OCI-M2 (cell line): ENCODE data around the gene CCDC88B.

Source experiments
- DNase-seq: peaks from one replicate; lab custom pipeline; 2025; ENCODE audit not compliant: unreplicated experiment; lab: John Stamatoyannopoulos, UW

Gene CCDC88B

GRCh38 chr11:64358907-64359711 lies 19.1 kb downstream of the CCDC88B start, which contains the start of gene RPS6KA4:
TSS of gene RPS6KA4 (plus strand) at chr11:64359162. CDS start at chr11:64359236, 74 bp downstream.
- no peak for DNase-seq

DNA sequence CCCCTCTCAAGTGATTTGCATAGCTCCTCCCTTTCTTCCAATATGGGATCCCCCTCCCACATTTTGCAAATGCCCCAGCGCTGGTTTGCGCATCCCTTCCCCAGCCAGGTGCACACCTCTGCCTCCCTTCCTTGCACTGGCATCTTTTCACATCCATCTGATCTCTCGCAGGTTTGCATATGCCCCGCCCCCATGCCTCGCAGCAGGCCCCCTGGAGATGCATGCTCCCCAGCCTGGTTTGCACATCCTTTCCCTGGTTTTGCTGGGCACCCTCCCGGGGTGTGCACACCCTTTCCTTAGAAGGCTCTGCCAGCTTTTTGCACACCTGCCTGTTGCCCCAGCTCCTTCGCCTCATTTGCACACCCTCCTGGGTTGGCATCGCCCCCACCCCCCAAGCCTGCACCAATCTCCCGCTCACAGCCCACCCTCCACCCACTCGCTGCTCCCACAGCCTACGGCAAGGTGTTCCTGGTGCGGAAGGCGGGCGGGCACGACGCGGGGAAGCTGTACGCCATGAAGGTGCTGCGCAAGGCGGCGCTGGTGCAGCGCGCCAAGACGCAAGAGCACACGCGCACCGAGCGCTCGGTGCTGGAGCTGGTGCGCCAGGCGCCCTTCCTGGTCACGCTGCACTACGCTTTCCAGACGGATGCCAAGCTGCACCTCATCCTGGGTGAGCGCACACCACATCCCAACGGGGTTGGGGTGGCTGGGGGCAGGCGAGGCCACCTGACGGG lies 19.9 kb downstream of the CCDC88B start:
- DNase-seq = no peak

- DNase-seq = no peak
Observed at GRCh38 chr11:64360448-64360921, 20.5 kb downstream of the CCDC88B start.

GRCh38 chr11:64361659-64362058 lies 21.7 kb downstream of the CCDC88B start:
- no peak for DNase-seq

- DNase-seq = no peak
Observed at GRCh38 chr11:64362339-64362738, 22.3 kb downstream of the CCDC88B start.

- no peak for DNase-seq
Observed at GRCh38 chr11:64364435-64364834, 24.4 kb downstream of the CCDC88B start.

GRCh38 chr11:64364911-64365310 lies 24.9 kb downstream of the CCDC88B start:
- DNase-seq = no peak

DNA sequence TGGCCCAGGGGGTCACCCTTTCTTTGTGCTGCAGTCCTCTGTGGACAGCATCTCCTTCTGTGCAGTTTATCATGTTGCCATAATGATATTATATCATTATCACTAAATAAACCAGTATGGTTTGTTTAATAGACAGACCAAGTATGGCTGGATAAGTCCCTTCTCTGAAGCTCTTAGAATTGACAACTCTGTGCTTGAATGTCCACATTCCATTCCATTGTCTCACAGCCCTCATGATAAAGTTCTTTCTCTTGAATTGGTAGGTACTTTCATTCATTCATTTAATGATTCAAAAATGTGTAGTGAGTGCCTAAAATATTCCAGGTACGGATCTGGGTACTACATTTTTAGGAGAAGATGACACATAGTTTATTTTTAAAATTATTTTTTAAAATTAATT lies 26.7 kb downstream of the CCDC88B start:
- DNase-seq = no peak

DNA sequence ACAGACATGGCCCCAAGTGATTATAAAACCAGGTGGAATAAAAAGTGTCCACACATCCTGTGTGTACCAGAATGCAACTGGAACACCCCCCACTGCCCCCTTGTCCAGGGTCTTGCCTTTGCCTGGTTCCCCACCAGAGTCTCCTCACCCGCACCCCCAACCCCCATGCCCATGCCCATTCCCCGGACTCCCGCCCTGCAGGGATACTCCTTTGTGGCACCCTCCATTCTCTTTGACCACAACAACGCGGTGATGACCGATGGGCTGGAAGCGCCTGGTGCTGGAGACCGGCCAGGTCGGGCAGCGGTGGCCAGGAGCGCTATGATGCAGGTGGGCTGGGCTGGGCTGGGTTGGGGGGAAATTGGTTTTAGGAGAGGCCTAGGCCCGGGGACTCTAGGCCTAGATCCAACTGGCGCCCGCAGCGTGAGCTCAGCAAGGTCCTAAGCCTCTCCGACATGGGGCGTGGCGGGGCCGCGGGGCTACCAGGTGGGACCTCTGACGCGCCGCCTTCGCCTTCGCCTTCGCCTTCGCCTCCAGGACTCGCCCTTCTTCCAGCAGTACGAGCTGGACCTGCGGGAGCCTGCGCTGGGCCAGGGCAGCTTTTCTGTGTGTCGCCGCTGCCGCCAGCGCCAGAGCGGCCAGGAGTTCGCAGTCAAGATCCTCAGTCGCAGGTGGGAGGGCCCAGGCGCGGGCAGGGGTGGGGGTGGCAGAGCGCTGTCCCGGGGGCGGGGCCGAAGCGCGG lies 28.1 kb downstream of the CCDC88B start:
- DNase-seq = no peak

GRCh38 chr11:64368673-64369074 lies 28.7 kb downstream of the CCDC88B start:
- DNase-seq = no peak

DNA sequence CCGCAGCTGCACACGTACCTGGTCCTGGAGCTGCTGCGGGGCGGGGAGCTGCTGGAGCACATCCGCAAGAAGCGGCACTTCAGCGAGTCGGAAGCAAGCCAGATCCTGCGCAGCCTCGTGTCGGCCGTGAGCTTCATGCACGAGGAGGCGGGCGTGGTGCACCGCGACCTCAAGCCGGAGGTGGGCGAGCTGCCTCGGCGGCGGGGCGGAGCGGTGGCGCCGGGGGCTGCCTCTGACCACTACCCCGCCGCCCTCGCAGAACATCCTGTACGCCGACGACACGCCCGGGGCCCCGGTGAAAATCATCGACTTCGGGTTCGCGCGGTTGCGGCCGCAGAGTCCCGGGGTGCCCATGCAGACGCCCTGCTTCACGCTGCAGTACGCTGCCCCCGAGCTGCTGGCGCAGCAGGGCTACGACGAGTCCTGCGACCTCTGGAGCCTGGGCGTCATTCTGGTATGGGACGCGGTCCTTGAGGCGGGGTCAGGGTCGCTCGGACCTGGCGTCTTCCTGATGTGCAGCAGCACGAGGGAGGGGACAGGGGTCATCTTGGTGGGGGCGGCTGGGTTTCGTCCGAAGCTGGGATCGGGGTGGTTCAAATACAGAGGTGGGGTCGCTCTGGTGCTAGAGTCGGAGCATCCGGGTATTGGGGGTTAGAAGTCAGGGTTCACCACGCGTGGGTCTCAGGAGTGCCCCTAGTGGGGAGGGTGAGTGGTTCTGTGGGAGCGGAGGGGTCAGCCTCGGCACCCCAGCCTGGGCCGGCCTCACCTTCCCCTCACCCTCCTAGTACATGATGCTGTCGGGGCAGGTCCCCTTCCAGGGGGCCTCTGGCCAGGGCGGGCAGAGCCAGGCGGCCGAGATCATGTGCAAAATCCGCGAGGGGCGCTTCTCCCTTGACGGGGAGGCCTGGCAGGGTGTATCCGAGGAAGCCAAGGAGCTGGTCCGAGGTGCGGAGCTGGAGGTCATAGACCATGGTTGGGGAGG lies 29.7 kb downstream of the CCDC88B start:
- DNase-seq = no peak

- DNase-seq = no peak
Observed at GRCh38 chr11:64371201-64371600, 31.2 kb downstream of the CCDC88B start.

- DNase-seq = no peak
Observed at GRCh38 chr11:64372021-64372420, 32.0 kb downstream of the CCDC88B start.

DNA sequence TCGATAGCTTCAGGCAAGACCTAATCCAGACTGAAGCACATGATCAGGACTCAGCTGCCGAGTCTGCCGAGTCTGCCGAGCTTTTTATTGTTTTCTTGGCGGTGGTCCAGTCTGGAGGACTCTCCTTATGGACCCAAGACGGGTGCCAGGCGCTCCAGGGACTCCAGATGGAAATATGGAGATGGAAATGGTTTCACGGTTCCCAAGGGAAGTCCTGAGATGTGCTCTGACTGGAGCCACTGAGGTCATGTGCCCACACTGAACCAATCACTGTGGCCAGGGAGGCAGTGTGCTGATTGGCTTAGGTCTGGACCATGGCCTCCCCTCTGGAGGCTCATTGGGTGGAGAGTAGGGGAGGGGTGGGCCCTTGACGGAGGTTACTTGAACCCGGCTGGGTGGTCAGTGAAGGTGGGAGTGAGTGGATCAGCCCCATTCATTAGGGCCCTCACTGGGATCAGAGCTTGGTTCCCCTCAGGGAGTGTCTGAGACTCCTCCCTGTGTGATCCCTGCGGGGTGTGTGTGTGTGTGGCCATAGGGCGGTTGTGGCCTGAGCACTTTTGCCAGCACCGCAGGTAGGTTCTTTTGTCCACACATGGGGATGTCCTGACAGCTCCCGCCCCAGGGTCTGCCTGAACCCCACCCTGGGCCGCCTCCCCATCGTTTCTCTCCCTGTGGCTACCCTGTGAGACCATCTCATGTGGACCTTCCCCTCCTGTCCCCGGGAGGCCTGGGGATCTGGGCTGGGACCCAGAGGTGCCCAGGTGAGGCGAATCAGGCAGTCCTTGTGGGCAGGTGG lies 33.0 kb downstream of the CCDC88B start:
- peak; percentile 75 for DNase-seq

DNA sequence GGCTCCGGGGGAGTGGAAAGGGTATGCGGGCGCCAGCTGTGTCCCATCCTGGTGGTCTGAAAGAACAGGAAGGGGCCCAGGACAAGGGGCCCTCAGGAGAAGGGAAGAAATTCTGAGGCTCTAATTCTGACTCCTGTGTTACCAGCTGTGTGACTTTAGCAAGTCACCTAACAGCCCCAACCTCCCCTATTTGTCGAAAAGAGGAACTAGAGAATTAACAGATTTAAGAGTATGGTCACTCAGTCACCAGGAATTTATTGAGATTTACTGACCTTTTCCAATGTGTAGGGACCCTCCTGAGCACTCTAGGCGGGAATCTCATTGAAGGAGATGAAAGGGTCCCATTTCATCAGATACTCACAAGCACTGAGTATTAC lies 33.6 kb downstream of the CCDC88B start:
- no peak for DNase-seq

DNA sequence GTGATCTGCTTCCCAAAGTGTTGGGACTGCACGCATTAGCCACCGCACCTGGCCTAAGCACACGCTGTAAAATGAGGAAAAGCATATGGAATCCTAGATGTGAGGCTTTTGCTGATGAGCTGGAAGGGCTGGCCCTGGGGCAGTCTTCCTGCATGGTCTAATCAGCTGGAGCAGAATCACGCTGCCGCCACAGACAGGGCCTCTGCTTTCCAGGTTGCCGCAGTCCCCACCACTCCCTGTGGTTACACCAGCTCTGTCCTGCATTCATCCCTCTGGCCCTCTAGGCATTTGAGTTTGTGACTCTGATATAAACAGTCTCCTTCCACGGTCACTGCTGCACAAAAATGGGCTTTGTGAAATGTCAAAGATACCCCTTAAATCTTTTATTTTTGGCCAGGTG lies 36.1 kb downstream of the CCDC88B start:
- no peak for DNase-seq

GRCh38 chr11:64378335-64378880 lies 38.4 kb downstream of the CCDC88B start:
- no peak for DNase-seq

DNA sequence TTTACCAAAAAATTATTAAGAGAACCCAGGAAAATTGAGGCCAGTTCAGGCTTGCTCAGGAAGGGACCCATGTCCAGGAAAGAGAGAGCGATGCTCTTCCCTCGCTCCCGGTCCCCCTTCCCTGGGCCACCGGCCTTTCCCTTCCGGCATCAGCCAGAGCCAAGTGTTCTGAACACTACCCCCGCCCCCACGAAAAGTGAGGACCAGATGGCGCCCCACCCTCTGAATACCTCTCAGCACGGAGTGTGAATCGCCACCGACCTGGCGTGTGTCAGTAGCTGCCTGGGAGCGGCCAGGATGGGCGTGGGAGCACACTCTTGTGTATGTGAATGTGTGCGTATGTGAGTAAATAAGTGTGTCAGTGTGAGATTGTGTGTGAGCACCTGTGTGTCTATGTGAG lies 39.2 kb downstream of the CCDC88B start:
- DNase-seq = no peak
